Spleen (tissue), 7 donors: Measurements from ENCODE around the gene DLG1.

Experiments used
- POLR2A ChIP-seq, 3 donors: fragments of 450-650 bp; IDR thresholded peaks; one replicate each; pipeline ENCODE4 v1.5.1; 2017; ENCODE audit warnings: antibody characterized with exemption in 3 of 3, mild to moderate bottlenecking in 1 of 3
- POLR2AphosphoS5 ChIP-seq, 3 donors: sonication (generic); formaldehyde crosslinking; IDR thresholded peaks; one replicate each; pipeline ENCODE4 v1.5.1; 2017; ENCODE audit warnings: antibody characterized with exemption in 3 of 3
- TF ChIP-seq, protein P1 (sequence below), 11 experiments: fragments of 200-600 bp in 7 of 11; fragments of 450-650 bp in 4 of 11; sonication (generic) in 4 of 11; IDR thresholded peaks in 8 of 11; conservative IDR thresholded peaks in 3 of 11; 1 replicate in 7 of 11; 2 replicates in 4 of 11; pipeline versions ENCODE4 v1.4.0 to v1.8.0; 2016 to 2021; ENCODE audit warnings: antibody characterized with exemption in 11 of 11, inconsistent platforms in 4 of 11, mild to moderate bottlenecking in 1 of 11
- donor health status: DM: no; HTN: no; CAD: no; lungs with moderate emphysema.
- donor health status: DM: no; HTN: no; CAD: no.
- donor health status: DM: no; HTN: no; CAD: no.

DNA sequence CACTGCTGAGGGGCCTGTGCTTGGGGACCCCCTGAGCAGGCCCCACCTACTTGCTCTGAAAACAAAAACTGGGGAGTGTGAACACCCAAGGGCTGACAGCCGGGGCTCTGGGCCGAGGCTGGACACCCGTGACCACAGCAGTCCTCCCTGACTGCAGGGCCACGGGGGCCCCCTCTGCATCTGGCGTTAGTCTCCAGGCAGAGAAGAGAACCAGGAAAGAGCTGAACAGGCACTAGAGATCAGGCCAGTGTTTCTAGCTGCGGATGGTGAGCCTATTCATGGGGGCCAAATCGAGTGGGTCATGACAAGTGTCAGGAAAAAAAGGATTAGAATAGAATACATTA lies 285.9 kb downstream of the DLG1 start:
- TF ChIP-seq, protein P1, sequence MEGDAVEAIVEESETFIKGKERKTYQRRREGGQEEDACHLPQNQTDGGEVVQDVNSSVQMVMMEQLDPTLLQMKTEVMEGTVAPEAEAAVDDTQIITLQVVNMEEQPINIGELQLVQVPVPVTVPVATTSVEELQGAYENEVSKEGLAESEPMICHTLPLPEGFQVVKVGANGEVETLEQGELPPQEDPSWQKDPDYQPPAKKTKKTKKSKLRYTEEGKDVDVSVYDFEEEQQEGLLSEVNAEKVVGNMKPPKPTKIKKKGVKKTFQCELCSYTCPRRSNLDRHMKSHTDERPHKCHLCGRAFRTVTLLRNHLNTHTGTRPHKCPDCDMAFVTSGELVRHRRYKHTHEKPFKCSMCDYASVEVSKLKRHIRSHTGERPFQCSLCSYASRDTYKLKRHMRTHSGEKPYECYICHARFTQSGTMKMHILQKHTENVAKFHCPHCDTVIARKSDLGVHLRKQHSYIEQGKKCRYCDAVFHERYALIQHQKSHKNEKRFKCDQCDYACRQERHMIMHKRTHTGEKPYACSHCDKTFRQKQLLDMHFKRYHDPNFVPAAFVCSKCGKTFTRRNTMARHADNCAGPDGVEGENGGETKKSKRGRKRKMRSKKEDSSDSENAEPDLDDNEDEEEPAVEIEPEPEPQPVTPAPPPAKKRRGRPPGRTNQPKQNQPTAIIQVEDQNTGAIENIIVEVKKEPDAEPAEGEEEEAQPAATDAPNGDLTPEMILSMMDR (IDR thresholded peaks at IDR 0.05 in 8 of 11, conservative IDR thresholded peaks at IDR 0.05 in 3 of 11) = no peak
- no peak for TF ChIP-seq POLR2A (IDR thresholded peaks at IDR 0.05)
- no peak for TF ChIP-seq POLR2AphosphoS5 (IDR thresholded peaks at IDR 0.05)
